Caco-2 (cell line): ENCODE data around the gene ATP1A3. TPM values are rescaled to one million over a fixed set of nuclear protein-coding genes. Genes with fewer than 3 reads are reported as not detected.
"Not testable (repeated sequence)": the region's sequence is repeated elsewhere in the genome, so short reads cannot be mapped to it uniquely, and the experiment has no call there.

Experiments
- BruUV-seq: library from RNA; stranded (reverse); fragments of 400-500 nt; replicated peaks from 2 replicates; lab custom pipeline; 2021; lab: Mats Ljungman, UMichigan
- CTCF ChIA-PET: fragments of 300-600 bp; sonication (Branson Sonifier 250); formaldehyde crosslinking; loops from one replicate; lab custom pipeline; 2022; ENCODE audit warnings: antibody characterized with exemption; lab: Charles Lee
- POLR2A ChIA-PET: fragments of 300-600 bp; sonication (Branson Sonifier 250); formaldehyde crosslinking; loops from one replicate; lab custom pipeline; 2022; ENCODE audit warnings: antibody characterized with exemption; lab: Charles Lee
- DNase-seq, 2 experiments: peaks; one replicate each; pipeline versions ENCODE4 v3.0.0 to v3.0.0-alpha.2; 2020 to 2022
- H3K27me3 ChIP-seq: replicated peaks from 2 replicates; pipeline ENCODE4 v1.6.0; 2011; ENCODE audit warnings: low read length; ENCODE audit not compliant: control insufficient read depth, insufficient read depth
- H3K36me3 ChIP-seq: 2 replicates; pipeline ENCODE4 v1.5.1; 2011; ENCODE audit warnings: low read length; ENCODE audit not compliant: control insufficient read depth, insufficient read depth
- H3K4me1 ChIP-seq: fragments of 250-450 bp; sonication (Bioruptor Pico); 2 replicates; pipeline ENCODE4 v1.5.1; 2020; ENCODE audit warnings: mild to moderate bottlenecking
- H3K4me3 ChIP-seq: 2 replicates; pipeline ENCODE4 v1.5.1; 2011; ENCODE audit warnings: low read depth, mild to moderate bottlenecking, control low read depth, low read length
- H3K9me3 ChIP-seq: fragments of 250-450 bp; sonication (Bioruptor Pico); 2 replicates; pipeline ENCODE4 v1.5.1; 2020; ENCODE audit warnings: mild to moderate bottlenecking, moderate library complexity
- H3K27ac Mint-ChIP-seq: one replicate; pipeline ENCODE4 v1.8.0; 2022; ENCODE audit warnings: mixed read lengths; ENCODE audit not compliant: unreplicated experiment
- H3K27me3 Mint-ChIP-seq: one replicate; pipeline ENCODE4 v1.8.0; 2022; ENCODE audit warnings: mixed read lengths; ENCODE audit not compliant: insufficient read depth, unreplicated experiment
- H3K36me3 Mint-ChIP-seq: one replicate; pipeline ENCODE4 v1.8.0; 2022; ENCODE audit warnings: mild to moderate bottlenecking, mixed read lengths; ENCODE audit not compliant: insufficient read depth, unreplicated experiment
- H3K4me1 Mint-ChIP-seq: one replicate; pipeline ENCODE4 v1.8.0; 2022; ENCODE audit warnings: low read depth, mixed read lengths; ENCODE audit not compliant: unreplicated experiment
- H3K4me3 Mint-ChIP-seq: one replicate; pipeline ENCODE4 v1.8.0; 2022; ENCODE audit warnings: mild to moderate bottlenecking, moderate library complexity, mixed read lengths; ENCODE audit not compliant: unreplicated experiment
- H3K9me3 Mint-ChIP-seq: one replicate; pipeline ENCODE4 v1.8.0; 2022; ENCODE audit warnings: mixed read lengths; ENCODE audit not compliant: unreplicated experiment
- intact Hi-C: fragments of 100-400 bp; cut with micrococcal nuclease; formaldehyde crosslinking; loops from one replicate; pipeline ENCODE4 v1.10.0; 2022; ENCODE audit not compliant: unreplicated experiment
- total RNA-seq: library from RNA; stranded (reverse); gene quantifications from 2 replicates; pipeline ENCODE4 v1.2.3, GENCODE V29; 2022
- TF ChIP-seq, protein P1 (sequence below), 2 experiments: fragments of 200-600 bp in 1 of 2; IDR thresholded peaks; 1 replicate in 1 of 2; 2 replicates in 1 of 2; pipeline versions ENCODE4 v1.5.1 to v1.8.0; 2011 to 2022; ENCODE audit warnings: antibody characterized with exemption in 1 of 2, control low read depth in 1 of 2, inconsistent platforms in 1 of 2, low read depth in 1 of 2, low read length in 1 of 2, mild to moderate bottlenecking in 1 of 2, moderate library complexity in 1 of 2; ENCODE audit not compliant: insufficient read depth in 1 of 2, severe bottlenecking in 1 of 2, unreplicated experiment in 1 of 2

The ATP1A3 gene
- total RNA-seq, 1 experiment from 2014 or later = 0.54 TPM

DNA sequence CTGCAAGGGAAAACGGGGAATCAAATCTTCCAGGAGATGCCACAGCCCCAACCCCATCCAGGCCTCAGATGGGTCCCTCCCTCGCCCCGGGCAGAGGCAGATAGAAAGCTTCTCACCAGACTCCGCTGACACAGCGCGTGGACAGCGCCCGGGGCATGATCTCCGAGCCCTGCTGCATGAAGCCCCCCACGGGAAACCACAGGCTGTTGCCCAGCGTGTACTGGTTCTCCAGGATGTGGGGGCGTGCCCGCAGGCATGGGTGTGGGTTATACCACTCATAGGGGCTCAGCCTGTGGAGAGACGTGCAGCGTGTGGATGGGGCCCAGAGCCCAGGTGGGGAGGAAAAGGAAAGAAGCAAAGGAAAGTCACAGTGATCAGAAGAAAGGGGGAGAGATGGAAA is 27.2 kb upstream of the ATP1A3 start:
- BruUV-seq = no TSS peak
- POLR2A ChIA-PET = interaction anchor here (0.6 kb wide), 1 partner anchor 38 kb away, joined by 3 read pairs; no protein-coding TSS in a partner anchor
- no peaks in the 10 kb centered on the region for H3K36me3 Mint-ChIP-seq
- peaks cover 8% of the 10 kb centered on the region for H3K9me3 Mint-ChIP-seq
- H3K4me1 Mint-ChIP-seq = no peaks in the 10 kb centered on the region
- no peak for DNase-seq
- no peak overlapping the region for H3K4me3 Mint-ChIP-seq
- peaks cover 28% of the 10 kb centered on the region for H3K27me3 Mint-ChIP-seq
- Histone ChIP-seq H3K27me3 (no peaks in the 10 kb centered on the region; the same call in 1 of the 2 replicates), H3K9me3 (no peaks in the 10 kb centered on the region), H3K4me1 (no peaks in the 10 kb centered on the region), H3K4me3 (no peak overlapping the region), H3K36me3 (no peaks in the 10 kb centered on the region)
- no peak overlapping the region for H3K27ac Mint-ChIP-seq
- intact Hi-C loops = no loop called here
- TF ChIP-seq, protein P1, sequence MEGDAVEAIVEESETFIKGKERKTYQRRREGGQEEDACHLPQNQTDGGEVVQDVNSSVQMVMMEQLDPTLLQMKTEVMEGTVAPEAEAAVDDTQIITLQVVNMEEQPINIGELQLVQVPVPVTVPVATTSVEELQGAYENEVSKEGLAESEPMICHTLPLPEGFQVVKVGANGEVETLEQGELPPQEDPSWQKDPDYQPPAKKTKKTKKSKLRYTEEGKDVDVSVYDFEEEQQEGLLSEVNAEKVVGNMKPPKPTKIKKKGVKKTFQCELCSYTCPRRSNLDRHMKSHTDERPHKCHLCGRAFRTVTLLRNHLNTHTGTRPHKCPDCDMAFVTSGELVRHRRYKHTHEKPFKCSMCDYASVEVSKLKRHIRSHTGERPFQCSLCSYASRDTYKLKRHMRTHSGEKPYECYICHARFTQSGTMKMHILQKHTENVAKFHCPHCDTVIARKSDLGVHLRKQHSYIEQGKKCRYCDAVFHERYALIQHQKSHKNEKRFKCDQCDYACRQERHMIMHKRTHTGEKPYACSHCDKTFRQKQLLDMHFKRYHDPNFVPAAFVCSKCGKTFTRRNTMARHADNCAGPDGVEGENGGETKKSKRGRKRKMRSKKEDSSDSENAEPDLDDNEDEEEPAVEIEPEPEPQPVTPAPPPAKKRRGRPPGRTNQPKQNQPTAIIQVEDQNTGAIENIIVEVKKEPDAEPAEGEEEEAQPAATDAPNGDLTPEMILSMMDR (IDR thresholded peaks at IDR 0.05; ENCODE audit: insufficient read depth in 1 of 2, low read depth in 1 of 2, low read length in 1 of 2, severe bottlenecking in 1 of 2, unreplicated experiment in 1 of 2) = no peak
- CTCF ChIA-PET = no interaction called here

DNA sequence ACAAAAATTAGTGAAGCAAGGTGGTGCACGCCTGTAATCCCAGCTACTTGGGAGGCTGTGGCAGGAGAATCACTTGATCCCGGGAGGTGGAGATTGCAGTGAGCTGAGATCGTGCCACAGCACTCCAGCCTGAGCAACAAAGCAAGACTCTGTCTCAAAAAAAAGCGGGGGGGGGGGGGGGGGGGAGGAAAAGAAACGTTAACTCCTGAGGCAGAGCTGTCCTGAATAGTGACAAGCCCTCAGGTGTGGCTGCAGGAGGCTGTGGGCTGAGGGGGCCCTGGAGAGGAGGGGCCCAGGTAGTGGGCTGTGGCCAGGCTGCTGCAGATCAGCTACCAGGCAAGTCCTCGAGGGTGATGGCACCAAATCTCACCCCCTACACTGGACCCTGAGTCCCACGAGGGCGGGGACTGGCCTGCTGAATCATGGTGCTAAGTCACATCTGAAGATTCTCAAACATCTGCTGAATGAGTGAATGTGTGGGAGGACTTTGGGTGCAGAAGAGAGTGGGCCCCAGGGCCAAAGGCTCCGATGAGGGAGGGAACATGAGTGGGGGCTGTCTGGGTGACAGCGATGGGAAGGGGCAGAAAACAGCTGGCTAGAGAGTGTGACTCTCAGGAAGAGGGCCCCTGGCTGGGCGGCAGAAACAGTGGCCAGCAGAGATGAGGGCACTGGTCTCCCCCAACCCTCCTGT is 24.6 kb upstream of the ATP1A3 start:
- Histone ChIP-seq H3K27me3 (no peaks in the 10 kb centered on the region), H3K36me3 (no peaks in the 10 kb centered on the region), H3K4me1 (no peaks in the 10 kb centered on the region), H3K4me3 (no peak overlapping the region), H3K9me3 (no peaks in the 10 kb centered on the region)
- ChIA-PET POLR2A (no interaction called here), CTCF (interaction anchor here (0.6 to 0.8 kb wide), 2 partner anchors 16 kb away, joined by 5 read pairs; no protein-coding TSS in a partner anchor)
- H3K9me3 Mint-ChIP-seq = peaks cover 8% of the 10 kb centered on the region
- peaks cover 22% of the 10 kb centered on the region for H3K27me3 Mint-ChIP-seq
- no peaks in the 10 kb centered on the region for H3K4me1 Mint-ChIP-seq
- TF ChIP-seq, protein P1 (IDR thresholded peaks at IDR 0.05; ENCODE audit: insufficient read depth in 1 of 2, low read depth in 1 of 2, low read length in 1 of 2, severe bottlenecking in 1 of 2, unreplicated experiment in 1 of 2) = no peak
- H3K27ac Mint-ChIP-seq = no peak overlapping the region
- no peaks in the 10 kb centered on the region for H3K36me3 Mint-ChIP-seq
- intact Hi-C loops = no loop called here
- no TSS peak for BruUV-seq
- DNase-seq = no peak
- H3K4me3 Mint-ChIP-seq = no peak overlapping the region

DNA sequence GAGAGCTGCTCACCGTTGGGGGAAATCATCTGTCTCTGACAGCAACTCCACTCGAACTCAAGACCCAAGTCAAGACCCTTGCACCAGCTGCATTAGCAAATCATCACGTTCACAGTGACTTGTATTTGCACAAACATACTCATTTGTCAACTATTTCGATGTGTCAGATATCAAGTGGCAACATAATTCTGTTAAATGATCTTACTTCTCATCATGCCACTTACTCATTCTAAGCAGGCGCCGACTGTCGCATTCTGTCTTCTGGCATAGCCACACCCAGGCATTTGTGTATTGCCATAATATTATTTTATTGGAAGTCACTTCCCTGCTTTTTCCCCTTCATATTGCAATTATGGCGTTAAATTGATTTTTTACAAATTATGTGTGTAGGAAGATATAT is 23.0 kb upstream of the ATP1A3 start:
- intact Hi-C loops = no loop called here
- Mint-ChIP-seq H3K4me3 (no peak overlapping the region), H3K27ac (no peak overlapping the region), H3K9me3 (peaks cover 8% of the 10 kb centered on the region), H3K27me3 (peaks cover 15% of the 10 kb centered on the region), H3K36me3 (no peaks in the 10 kb centered on the region), H3K4me1 (no peaks in the 10 kb centered on the region)
- ChIA-PET POLR2A (no interaction called here), CTCF (no interaction called here)
- H3K4me1 ChIP-seq = no peaks in the 10 kb centered on the region
- H3K4me3 ChIP-seq = no peak overlapping the region
- TF ChIP-seq, protein P1 (IDR thresholded peaks at IDR 0.05; ENCODE audit: insufficient read depth in 1 of 2, low read depth in 1 of 2, low read length in 1 of 2, severe bottlenecking in 1 of 2, unreplicated experiment in 1 of 2) = no peak
- BruUV-seq = no TSS peak
- no peak for DNase-seq
- H3K9me3 ChIP-seq = no peaks in the 10 kb centered on the region
- H3K36me3 ChIP-seq = no peaks in the 10 kb centered on the region
- no peaks in the 10 kb centered on the region for H3K27me3 ChIP-seq

DNA sequence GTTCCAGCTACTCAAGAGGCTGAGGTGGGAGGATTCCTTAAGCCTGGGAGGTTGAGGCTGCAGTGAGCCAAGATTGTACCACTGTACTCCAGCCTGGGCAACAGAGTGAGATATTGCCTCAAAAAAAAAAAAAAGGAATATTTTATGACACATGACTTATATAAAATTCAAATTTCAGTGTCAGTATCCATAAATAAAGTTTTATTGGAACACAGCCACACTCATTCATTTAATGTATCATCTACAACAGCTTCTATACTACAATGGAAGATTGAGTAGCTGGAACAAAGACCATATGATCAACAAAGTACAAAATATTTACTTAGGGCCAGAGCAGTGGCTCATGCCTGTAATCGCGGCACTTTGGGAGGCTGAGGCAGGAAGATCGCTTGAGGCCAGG is 18.7 kb upstream of the ATP1A3 start:
- H3K36me3 ChIP-seq, H3K4me1 Mint-ChIP-seq, CTCF ChIA-PET, H3K4me1 ChIP-seq, H3K9me3 ChIP-seq, H3K9me3 Mint-ChIP-seq, DNase-seq, H3K27me3 Mint-ChIP-seq, intact Hi-C loops, H3K27ac Mint-ChIP-seq, H3K36me3 Mint-ChIP-seq, H3K4me3 Mint-ChIP-seq, H3K27me3 ChIP-seq, H3K4me3 ChIP-seq, BruUV-seq: not testable (repeated sequence)
- POLR2A ChIA-PET = interaction anchor here (0.7 kb wide), 1 partner anchor 55 kb away, joined by 9 read pairs; no protein-coding TSS in a partner anchor
